MM.1S (cell line): Measurements from ENCODE around the gene SYNE3.

ENCODE experiments used
- DNase-seq: peaks from one replicate; pipeline ENCODE4 v3.0.0-alpha.2; 2015
- H2AFZ ChIP-seq: fragments of 300-600 bp; sonication (generic); 2 replicates; pipeline ENCODE4 v1.6.0; 2016; ENCODE audit warnings: antibody characterized with exemption, low read length
- H3F3A ChIP-seq: fragments of 300-600 bp; sonication (generic); 2 replicates; pipeline ENCODE4 v1.6.1; 2016; ENCODE audit warnings: mild to moderate bottlenecking, antibody characterized with exemption, low read length, moderate library complexity, mixed read lengths; ENCODE audit not compliant: insufficient read depth
- H3K27ac ChIP-seq: fragments of 300-600 bp; sonication (generic); 2 replicates; pipeline ENCODE4 v1.5.1; 2016; ENCODE audit warnings: mild to moderate bottlenecking, low read length
- H3K27me3 ChIP-seq: fragments of 300-600 bp; sonication (generic); replicated peaks from 2 replicates; pipeline ENCODE4 v1.6.0; 2016; ENCODE audit warnings: low read length; ENCODE audit not compliant: insufficient read depth
- H3K36me3 ChIP-seq: fragments of 300-600 bp; sonication (generic); replicated peaks from 2 replicates; pipeline ENCODE4 v1.6.1; 2016; ENCODE audit warnings: mild to moderate bottlenecking, low read length, mixed read lengths; ENCODE audit not compliant: insufficient read depth
- H3K4me1 ChIP-seq: fragments of 300-600 bp; sonication (generic); 2 replicates; pipeline ENCODE4 v1.6.1; 2016; ENCODE audit warnings: low read length, mixed read lengths
- H3K4me2 ChIP-seq: fragments of 300-600 bp; sonication (generic); 2 replicates; pipeline ENCODE4 v1.6.0; 2016; ENCODE audit warnings: low read depth, low read length
- H3K4me3 ChIP-seq: fragments of 300-600 bp; sonication (generic); 2 replicates; pipeline ENCODE4 v1.5.1; 2016; ENCODE audit warnings: low read length, mixed read lengths
- H3K79me2 ChIP-seq: fragments of 300-600 bp; sonication (generic); 2 replicates; pipeline ENCODE4 v1.6.1; 2016; ENCODE audit warnings: mixed run types, low read length, mixed read lengths
- H3K9ac ChIP-seq: fragments of 300-600 bp; sonication (generic); 2 replicates; pipeline ENCODE4 v1.6.1; 2016; ENCODE audit warnings: low read length, mixed read lengths
- H3K9me2 ChIP-seq: fragments of 300-600 bp; sonication (generic); replicated peaks from 2 replicates; pipeline ENCODE4 v1.6.1; 2016; ENCODE audit warnings: mild to moderate bottlenecking, low read length, mixed read lengths; ENCODE audit not compliant: insufficient read depth
- H3K9me3 ChIP-seq: fragments of 300-600 bp; sonication (generic); replicated peaks from 2 replicates; pipeline ENCODE4 v1.6.1; 2016; ENCODE audit warnings: mild to moderate bottlenecking, low read length, mixed read lengths; ENCODE audit not compliant: insufficient read depth
- H4K20me1 ChIP-seq: fragments of 300-600 bp; sonication (generic); 2 replicates; pipeline ENCODE4 v1.6.1; 2016; ENCODE audit warnings: mild to moderate bottlenecking, low read length, moderate library complexity, mixed read lengths; ENCODE audit not compliant: insufficient read depth
- CTCF ChIP-seq: fragments of 300-600 bp; sonication (generic); IDR thresholded peaks from 2 replicates; pipeline ENCODE4 v1.5.1; 2016; ENCODE audit warnings: antibody characterized with exemption, low read length, mixed read lengths
- EZH2 ChIP-seq: fragments of 300-600 bp; sonication (generic); optimal IDR thresholded peaks from 2 replicates; pipeline ENCODE3; 2017; ENCODE audit warnings: low read depth, mild to moderate bottlenecking, antibody characterized with exemption, low read length, mixed read lengths
- EZH2phosphoT487 ChIP-seq: fragments of 300-600 bp; sonication (generic); IDR thresholded peaks from 2 replicates; pipeline ENCODE4 v1.6.1; 2018; ENCODE audit warnings: antibody characterized with exemption, low read length

The SYNE3 gene

GRCh38 chr14:95472819-95473251 is 43.6 kb downstream of the SYNE3 start:
- no peak for TF ChIP-seq CTCF
- 0 out of 2 replicates have a peak, but pooled peaks cover 3% of the 10 kb centered on the region for H3K4me1 ChIP-seq
- no peaks in the 10 kb centered on the region for H3K36me3 ChIP-seq
- H3K79me2 ChIP-seq = peaks cover 88% of the 10 kb centered on the region
- H3K4me3 ChIP-seq = no peak overlapping the region
- no peaks in the 10 kb centered on the region for H3F3A ChIP-seq
- DNase-seq = no peak
- H3K27ac ChIP-seq = no peak overlapping the region
- H4K20me1 ChIP-seq = no peaks in the 10 kb centered on the region
- no peak overlapping the region for H3K9ac ChIP-seq
- H3K4me2 ChIP-seq = no peak overlapping the region
- no peaks in the 10 kb centered on the region for H3K9me2 ChIP-seq
- H3K27me3 ChIP-seq = no peaks in the 10 kb centered on the region
- H2AFZ ChIP-seq = no peak overlapping the region
- no peaks in the 10 kb centered on the region for H3K9me3 ChIP-seq

- Histone ChIP-seq H3K79me2 (peaks cover 80% of the 10 kb centered on the region), H3K9ac (no peak overlapping the region), H3K9me3 (no peaks in the 10 kb centered on the region), H3K4me1 (peaks cover 4% of the 10 kb centered on the region; the same call in 1 of the 2 replicates), H2AFZ (no peak overlapping the region), H3K27me3 (no peaks in the 10 kb centered on the region), H3K36me3 (no peaks in the 10 kb centered on the region), H3F3A (no peaks in the 10 kb centered on the region), H3K27ac (no peak overlapping the region), H3K9me2 (no peaks in the 10 kb centered on the region), H4K20me1 (no peaks in the 10 kb centered on the region), H3K4me3 (no peak overlapping the region), H3K4me2 (no peak overlapping the region)
- DNase-seq = no peak
- TF ChIP-seq EZH2phosphoT487 (no peak), CTCF (no peak)
Measured at GRCh38 chr14:95471476-95471875, 45.0 kb downstream of the SYNE3 start.

- no peaks in the 10 kb centered on the region for H3K36me3 ChIP-seq
- peaks cover 8% of the 10 kb centered on the region for H3K4me1 ChIP-seq
- H3K9me3 ChIP-seq = no peaks in the 10 kb centered on the region
- TF ChIP-seq CTCF = no peak
- TF ChIP-seq EZH2 = no peak
- no peak for TF ChIP-seq EZH2phosphoT487
- H3K4me3 ChIP-seq = no peak overlapping the region
- peaks cover 79% of the 10 kb centered on the region for H3K79me2 ChIP-seq
- no peak overlapping the region for H3K9ac ChIP-seq
- no peak overlapping the region for H3K4me2 ChIP-seq
- H3K9me2 ChIP-seq = no peaks in the 10 kb centered on the region
- no peaks in the 10 kb centered on the region for H3K27me3 ChIP-seq
- no peak overlapping the region for H2AFZ ChIP-seq
- no peak overlapping the region for H3K27ac ChIP-seq
- peaks cover 1% of the 10 kb centered on the region; the same call in 1 of the 2 replicates for H3F3A ChIP-seq
- no peak for DNase-seq
- no peaks in the 10 kb centered on the region for H4K20me1 ChIP-seq
Measured at GRCh38 chr14:95471016-95471415, 45.4 kb downstream of the SYNE3 start.

- no peak overlapping the region for H3K4me3 ChIP-seq
- no peak overlapping the region for H3K4me2 ChIP-seq
- H3K27ac ChIP-seq = no peak overlapping the region; the same call in 1 of the 2 replicates
- TF ChIP-seq EZH2 = no peak
- TF ChIP-seq CTCF = no peak
- TF ChIP-seq EZH2phosphoT487 = no peak
- no peaks in the 10 kb centered on the region for H3K9me2 ChIP-seq
- H3K79me2 ChIP-seq = peaks cover 63% of the 10 kb centered on the region
- H3K27me3 ChIP-seq = no peaks in the 10 kb centered on the region
- H2AFZ ChIP-seq = no peak overlapping the region
- no peaks in the 10 kb centered on the region for H3K9me3 ChIP-seq
- no peak for DNase-seq
- H3K9ac ChIP-seq = no peak overlapping the region
- H3F3A ChIP-seq = peaks cover 20% of the 10 kb centered on the region
- H3K4me1 ChIP-seq = peaks cover 26% of the 10 kb centered on the region
- no peaks in the 10 kb centered on the region for H4K20me1 ChIP-seq
- H3K36me3 ChIP-seq = no peaks in the 10 kb centered on the region
Measured at GRCh38 chr14:95469134-95469481, 47.3 kb downstream of the SYNE3 start.
